ENCODE data around the gene SMOC2. TPM values are rescaled to one million over a fixed set of nuclear protein-coding genes. Genes with fewer than 3 reads are reported as not detected.

SMOC2 gene
- total RNA-seq, 1 donor from 2014 or later: not detected

DNA sequence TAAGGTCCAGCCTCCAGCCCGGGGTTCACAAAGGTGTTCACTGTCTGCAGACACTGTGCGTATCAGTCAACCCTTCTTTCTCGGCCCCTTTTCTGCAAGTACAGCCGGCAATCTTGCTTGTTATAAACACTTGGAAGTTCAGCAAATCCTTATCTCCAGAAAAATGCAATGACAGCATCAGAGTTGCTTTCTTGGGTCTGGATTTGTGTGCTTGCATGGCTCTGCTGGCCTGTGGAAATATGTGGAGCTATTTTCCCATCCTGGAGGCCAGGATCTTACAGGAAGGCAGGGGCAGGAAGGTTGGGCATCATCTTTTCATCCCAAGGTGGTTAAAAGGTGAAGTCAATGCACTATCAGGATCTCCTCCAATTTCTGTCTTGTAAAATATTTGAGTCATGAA, 100.3 kb downstream of the SMOC2 start:
- Histone ChIP-seq H3K36me3 (ENCODE audit: control insufficient read depth, insufficient read depth, low read length) (no peaks in the 10 kb centered on the region), H3K4me3 (ENCODE audit: low read depth, low read length) (no peak overlapping the region), H3K27me3 (ENCODE audit: control insufficient read depth, insufficient read depth, low read length) (no peaks in the 10 kb centered on the region)
- TF ChIP-seq, protein P1, sequence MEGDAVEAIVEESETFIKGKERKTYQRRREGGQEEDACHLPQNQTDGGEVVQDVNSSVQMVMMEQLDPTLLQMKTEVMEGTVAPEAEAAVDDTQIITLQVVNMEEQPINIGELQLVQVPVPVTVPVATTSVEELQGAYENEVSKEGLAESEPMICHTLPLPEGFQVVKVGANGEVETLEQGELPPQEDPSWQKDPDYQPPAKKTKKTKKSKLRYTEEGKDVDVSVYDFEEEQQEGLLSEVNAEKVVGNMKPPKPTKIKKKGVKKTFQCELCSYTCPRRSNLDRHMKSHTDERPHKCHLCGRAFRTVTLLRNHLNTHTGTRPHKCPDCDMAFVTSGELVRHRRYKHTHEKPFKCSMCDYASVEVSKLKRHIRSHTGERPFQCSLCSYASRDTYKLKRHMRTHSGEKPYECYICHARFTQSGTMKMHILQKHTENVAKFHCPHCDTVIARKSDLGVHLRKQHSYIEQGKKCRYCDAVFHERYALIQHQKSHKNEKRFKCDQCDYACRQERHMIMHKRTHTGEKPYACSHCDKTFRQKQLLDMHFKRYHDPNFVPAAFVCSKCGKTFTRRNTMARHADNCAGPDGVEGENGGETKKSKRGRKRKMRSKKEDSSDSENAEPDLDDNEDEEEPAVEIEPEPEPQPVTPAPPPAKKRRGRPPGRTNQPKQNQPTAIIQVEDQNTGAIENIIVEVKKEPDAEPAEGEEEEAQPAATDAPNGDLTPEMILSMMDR (IDR thresholded peaks at IDR 0.05; ENCODE audit: insufficient read depth, low read length, poor library complexity, severe bottlenecking): no peak
- DNase-seq (ENCODE audit: low read depth): no peak

DNA sequence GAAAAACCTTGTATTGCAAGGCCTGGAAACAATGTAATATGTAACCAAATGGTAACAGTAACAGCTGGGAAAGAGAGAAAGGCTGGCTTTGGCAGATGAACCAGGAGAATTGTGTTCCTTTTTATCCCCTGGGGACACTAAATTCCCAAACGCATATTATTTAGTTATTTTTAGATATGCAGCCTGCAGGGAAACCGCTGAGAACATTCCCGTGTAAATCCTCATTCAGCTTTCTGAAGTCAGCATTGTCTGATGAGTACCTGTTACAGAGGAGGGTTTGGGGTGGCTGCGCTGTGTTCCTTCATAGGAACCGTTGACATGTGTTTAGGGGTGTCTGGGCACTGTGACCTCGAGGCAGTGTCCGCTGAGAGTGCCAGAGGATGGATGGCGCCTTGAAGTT, 101.3 kb downstream of the SMOC2 start:
- TF ChIP-seq, protein P1 (IDR thresholded peaks at IDR 0.05; ENCODE audit: insufficient read depth, low read length, poor library complexity, severe bottlenecking): no peak
- Histone ChIP-seq H3K36me3 (ENCODE audit: control insufficient read depth, insufficient read depth, low read length) (no peaks in the 10 kb centered on the region), H3K4me3 (ENCODE audit: low read depth, low read length) (no peak overlapping the region), H3K27me3 (ENCODE audit: control insufficient read depth, insufficient read depth, low read length) (no peaks in the 10 kb centered on the region)
- DNase-seq (ENCODE audit: low read depth): no peak

DNA sequence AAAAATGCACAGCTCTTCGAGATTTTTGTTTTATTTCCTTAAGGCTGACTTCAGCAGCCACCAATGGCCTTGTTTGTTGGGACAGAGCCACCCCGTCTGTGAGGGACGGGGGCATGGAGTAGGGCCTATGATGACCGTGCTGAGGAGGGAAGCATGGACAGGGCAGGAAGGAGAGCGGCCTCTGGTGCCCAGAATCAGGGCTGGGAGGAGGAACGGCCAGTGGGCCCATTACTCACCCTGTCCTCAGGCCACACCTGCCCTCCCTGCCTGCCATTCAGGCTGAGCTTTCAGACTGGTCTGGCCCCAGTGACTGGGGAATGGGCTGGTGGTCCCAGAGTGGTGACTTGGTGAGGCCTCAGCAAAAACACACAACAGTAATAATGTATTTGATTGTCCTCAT, 104.4 kb downstream of the SMOC2 start:
- Histone ChIP-seq H3K4me3 (ENCODE audit: low read depth, low read length) (no peak overlapping the region), H3K36me3 (ENCODE audit: control insufficient read depth, insufficient read depth, low read length) (no peaks in the 10 kb centered on the region), H3K27me3 (ENCODE audit: control insufficient read depth, insufficient read depth, low read length) (no peaks in the 10 kb centered on the region)
- TF ChIP-seq, protein P1 (IDR thresholded peaks at IDR 0.05; ENCODE audit: insufficient read depth, low read length, poor library complexity, severe bottlenecking): no peak
- no peak for DNase-seq (ENCODE audit: low read depth)

DNA sequence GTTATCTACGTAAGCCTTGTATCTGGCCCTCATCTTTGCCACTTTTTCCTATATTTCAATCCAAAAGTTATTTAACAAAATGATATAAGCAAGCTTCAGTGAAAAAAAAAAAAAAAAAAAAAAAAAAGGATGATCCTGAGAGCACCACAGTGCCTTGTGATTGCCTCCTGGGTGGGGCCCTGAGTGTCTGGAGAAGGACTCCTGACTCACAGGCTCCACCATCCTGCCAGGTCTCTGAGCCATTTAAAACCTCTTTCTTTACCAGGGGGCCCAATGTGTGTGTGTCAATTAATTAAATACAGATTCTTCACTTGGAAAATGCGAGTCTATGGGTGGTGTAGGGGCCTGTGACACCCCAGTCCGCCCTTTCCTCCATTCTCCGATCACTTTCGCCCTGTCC, 105.2 kb downstream of the SMOC2 start:
- no peak for DNase-seq (ENCODE audit: low read depth)
- Histone ChIP-seq H3K27me3 (ENCODE audit: control insufficient read depth, insufficient read depth, low read length) (no peaks in the 10 kb centered on the region), H3K36me3 (ENCODE audit: control insufficient read depth, insufficient read depth, low read length) (no peaks in the 10 kb centered on the region), H3K4me3 (ENCODE audit: low read depth, low read length) (no peak overlapping the region)
- TF ChIP-seq, protein P1 (IDR thresholded peaks at IDR 0.05; ENCODE audit: insufficient read depth, low read length, poor library complexity, severe bottlenecking): no peak

DNA sequence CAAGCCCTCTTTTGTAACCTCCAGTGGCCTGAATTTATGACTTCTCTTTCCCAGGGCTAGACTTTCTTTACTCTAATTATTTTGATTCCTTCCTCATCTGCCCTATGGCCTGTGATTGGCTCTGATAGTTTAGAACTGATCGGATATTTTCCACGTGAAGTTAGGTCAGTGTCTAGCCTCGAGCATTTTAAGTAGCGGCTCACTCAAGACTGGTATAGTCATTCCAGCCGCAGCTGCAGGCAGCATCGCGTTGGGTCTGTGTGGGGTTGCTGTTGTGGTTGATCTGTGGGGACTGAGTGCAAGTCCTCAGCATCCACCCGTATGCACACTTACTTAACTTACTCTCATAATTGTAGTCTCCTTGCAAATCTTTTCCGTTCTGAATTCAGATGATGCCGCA, 105.7 kb downstream of the SMOC2 start:
- H3K36me3 ChIP-seq (ENCODE audit: control insufficient read depth, insufficient read depth, low read length): no peaks in the 10 kb centered on the region
- TF ChIP-seq, protein P1 (IDR thresholded peaks at IDR 0.05; ENCODE audit: insufficient read depth, low read length, poor library complexity, severe bottlenecking): no peak
- no peaks in the 10 kb centered on the region for H3K27me3 ChIP-seq (ENCODE audit: control insufficient read depth, insufficient read depth, low read length)
- no peak for DNase-seq (ENCODE audit: low read depth)
- no peak overlapping the region for H3K4me3 ChIP-seq (ENCODE audit: low read depth, low read length)

DNA sequence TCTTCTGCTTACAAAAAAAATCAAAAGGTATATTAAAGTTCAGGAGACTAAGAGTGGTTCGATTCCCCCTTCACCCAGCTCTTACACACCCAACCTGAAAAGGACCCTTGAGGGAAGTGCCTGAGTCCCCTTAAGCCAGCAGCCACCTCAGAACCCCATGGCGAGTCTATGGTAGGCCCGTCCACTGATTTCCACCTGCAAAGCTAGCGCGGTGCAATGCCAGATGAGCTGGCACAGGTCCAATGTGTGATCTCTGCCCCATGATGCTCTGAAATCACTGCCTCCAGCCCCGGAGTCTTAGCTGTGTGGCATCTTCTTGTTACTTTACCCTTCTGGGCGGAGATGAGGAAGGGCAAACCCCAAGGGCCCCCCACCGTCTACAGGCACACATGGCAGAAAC, 109.3 kb downstream of the SMOC2 start:
- Histone ChIP-seq H3K36me3 (ENCODE audit: control insufficient read depth, insufficient read depth, low read length) (no peaks in the 10 kb centered on the region), H3K27me3 (ENCODE audit: control insufficient read depth, insufficient read depth, low read length) (no peaks in the 10 kb centered on the region), H3K4me3 (ENCODE audit: low read depth, low read length) (no peak overlapping the region)
- TF ChIP-seq, protein P1 (IDR thresholded peaks at IDR 0.05; ENCODE audit: insufficient read depth, low read length, poor library complexity, severe bottlenecking): no peak
- no peak for DNase-seq (ENCODE audit: low read depth)

Measured in kidney epithelial cell (primary cell).